Ishikawa (cell line): Measurements from ENCODE around the gene FFAR3.

Experiments used
- CREB1 ChIP-seq: IDR thresholded peaks from 2 replicates; pipeline ENCODE4 v1.6.1; 2012; ENCODE audit warnings: low read depth
- EGR1 ChIP-seq: IDR thresholded peaks from 2 replicates; pipeline ENCODE4 v1.6.1; 2012
- EP300 ChIP-seq: IDR thresholded peaks from 2 replicates; pipeline ENCODE4 v1.6.1; 2012; ENCODE audit warnings: borderline replicate concordance
- FOXM1 ChIP-seq: IDR thresholded peaks from 2 replicates; pipeline ENCODE4 v1.6.1; 2012; ENCODE audit warnings: low read depth, borderline replicate concordance
- RAD21 ChIP-seq: IDR thresholded peaks from 2 replicates; pipeline ENCODE4 v1.6.1; 2012; ENCODE audit warnings: low read depth
- TAF1 ChIP-seq: IDR thresholded peaks from 2 replicates; pipeline ENCODE4 v1.6.1; 2012; ENCODE audit warnings: low read depth, mild to moderate bottlenecking
- TCF12 ChIP-seq: IDR thresholded peaks from 2 replicates; pipeline ENCODE4 v1.6.1; 2012; ENCODE audit warnings: low read depth
- TEAD4 ChIP-seq: IDR thresholded peaks from 2 replicates; pipeline ENCODE4 v1.6.1; 2012
- ZBTB7A ChIP-seq: IDR thresholded peaks from 2 replicates; pipeline ENCODE4 v1.6.1; 2012; ENCODE audit warnings: low read depth
- TF ChIP-seq, protein P1 (sequence below): IDR thresholded peaks from 2 replicates; pipeline ENCODE4 v1.6.1; 2012
- TF ChIP-seq, protein P2 (sequence below): IDR thresholded peaks from 2 replicates; pipeline ENCODE4 v1.6.1; 2012
- TF ChIP-seq, protein P3 (sequence below): IDR thresholded peaks from 2 replicates; pipeline ENCODE4 v1.6.1; 2012; ENCODE audit warnings: low read depth, mild to moderate bottlenecking

DNA sequence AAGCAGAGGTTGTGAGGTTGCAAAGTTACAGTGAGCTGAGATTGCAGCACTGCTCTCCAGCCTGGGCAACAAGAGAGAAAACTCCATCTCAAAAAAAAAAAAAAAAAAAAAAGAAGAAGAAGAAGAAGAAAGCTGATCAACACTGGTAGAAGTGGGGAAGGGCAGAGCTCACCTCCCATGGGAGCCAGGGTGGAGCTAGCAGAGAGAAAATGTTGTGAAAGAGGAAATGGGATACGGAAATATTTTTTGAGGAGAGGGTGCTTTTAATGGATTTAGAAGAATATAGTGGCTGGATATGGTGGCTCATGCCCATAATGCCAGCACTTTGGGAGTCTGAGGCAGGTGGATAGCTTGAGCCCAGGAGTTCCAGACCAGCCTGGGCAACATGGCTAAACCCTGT lies 19.4 kb downstream of the FFAR3 start:
- TF ChIP-seq RAD21 (no peak), EGR1 (no peak), FOXM1 (no peak), CREB1 (no peak), EP300 (no peak), TAF1 (no peak), TCF12 (no peak), ZBTB7A (no peak), TEAD4 (no peak)
- TF ChIP-seq, protein P1, sequence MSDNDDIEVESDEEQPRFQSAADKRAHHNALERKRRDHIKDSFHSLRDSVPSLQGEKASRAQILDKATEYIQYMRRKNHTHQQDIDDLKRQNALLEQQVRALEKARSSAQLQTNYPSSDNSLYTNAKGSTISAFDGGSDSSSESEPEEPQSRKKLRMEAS: no peak
- TF ChIP-seq, protein P2, sequence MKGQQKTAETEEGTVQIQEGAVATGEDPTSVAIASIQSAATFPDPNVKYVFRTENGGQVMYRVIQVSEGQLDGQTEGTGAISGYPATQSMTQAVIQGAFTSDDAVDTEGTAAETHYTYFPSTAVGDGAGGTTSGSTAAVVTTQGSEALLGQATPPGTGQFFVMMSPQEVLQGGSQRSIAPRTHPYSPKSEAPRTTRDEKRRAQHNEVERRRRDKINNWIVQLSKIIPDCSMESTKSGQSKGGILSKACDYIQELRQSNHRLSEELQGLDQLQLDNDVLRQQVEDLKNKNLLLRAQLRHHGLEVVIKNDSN: no peak
- TF ChIP-seq, protein P3, sequence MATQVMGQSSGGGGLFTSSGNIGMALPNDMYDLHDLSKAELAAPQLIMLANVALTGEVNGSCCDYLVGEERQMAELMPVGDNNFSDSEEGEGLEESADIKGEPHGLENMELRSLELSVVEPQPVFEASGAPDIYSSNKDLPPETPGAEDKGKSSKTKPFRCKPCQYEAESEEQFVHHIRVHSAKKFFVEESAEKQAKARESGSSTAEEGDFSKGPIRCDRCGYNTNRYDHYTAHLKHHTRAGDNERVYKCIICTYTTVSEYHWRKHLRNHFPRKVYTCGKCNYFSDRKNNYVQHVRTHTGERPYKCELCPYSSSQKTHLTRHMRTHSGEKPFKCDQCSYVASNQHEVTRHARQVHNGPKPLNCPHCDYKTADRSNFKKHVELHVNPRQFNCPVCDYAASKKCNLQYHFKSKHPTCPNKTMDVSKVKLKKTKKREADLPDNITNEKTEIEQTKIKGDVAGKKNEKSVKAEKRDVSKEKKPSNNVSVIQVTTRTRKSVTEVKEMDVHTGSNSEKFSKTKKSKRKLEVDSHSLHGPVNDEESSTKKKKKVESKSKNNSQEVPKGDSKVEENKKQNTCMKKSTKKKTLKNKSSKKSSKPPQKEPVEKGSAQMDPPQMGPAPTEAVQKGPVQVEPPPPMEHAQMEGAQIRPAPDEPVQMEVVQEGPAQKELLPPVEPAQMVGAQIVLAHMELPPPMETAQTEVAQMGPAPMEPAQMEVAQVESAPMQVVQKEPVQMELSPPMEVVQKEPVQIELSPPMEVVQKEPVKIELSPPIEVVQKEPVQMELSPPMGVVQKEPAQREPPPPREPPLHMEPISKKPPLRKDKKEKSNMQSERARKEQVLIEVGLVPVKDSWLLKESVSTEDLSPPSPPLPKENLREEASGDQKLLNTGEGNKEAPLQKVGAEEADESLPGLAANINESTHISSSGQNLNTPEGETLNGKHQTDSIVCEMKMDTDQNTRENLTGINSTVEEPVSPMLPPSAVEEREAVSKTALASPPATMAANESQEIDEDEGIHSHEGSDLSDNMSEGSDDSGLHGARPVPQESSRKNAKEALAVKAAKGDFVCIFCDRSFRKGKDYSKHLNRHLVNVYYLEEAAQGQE: no peak
